Stimulated activated CD4-positive, alpha-beta T cell treated with anti-CD3 and anti-CD28 coated beads, Interleukin-15, amount 100 ng/mL, for 1 hour (primary cell): Measurements from ENCODE around the gene GJB5.
"Not testable (repeated sequence)": the region's sequence is repeated elsewhere in the genome, so short reads cannot be mapped to it uniquely, and the experiment has no call there.

Experiments used
- DNase-seq, 2 donors: peaks; one replicate each; pipeline ENCODE4 v3.0.0-alpha.2; 2020; ENCODE audit warnings: low read depth in 1 of 2, low spot score in 1 of 2

Gene GJB5

DNA sequence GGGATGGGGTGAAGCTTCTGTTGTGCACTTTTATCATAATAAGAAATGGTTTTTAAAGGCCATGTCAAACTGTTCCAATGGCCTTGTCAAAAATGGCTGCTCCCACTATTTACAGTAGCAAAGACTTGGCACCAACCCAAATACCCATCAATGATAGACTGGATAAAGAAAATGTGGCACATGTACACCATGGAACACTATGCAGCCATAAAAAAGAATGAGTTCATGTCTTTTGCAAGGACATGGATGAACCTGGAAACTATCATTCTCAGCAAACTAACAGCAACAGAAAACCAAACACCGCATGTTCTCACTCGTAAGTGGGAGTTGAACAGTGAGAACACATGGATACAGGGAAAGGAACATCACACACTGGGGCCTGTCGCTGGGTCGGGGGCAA, 18.3 kb downstream of the GJB5 start:
- DNase-seq, result not testable (repeated sequence)

DNA sequence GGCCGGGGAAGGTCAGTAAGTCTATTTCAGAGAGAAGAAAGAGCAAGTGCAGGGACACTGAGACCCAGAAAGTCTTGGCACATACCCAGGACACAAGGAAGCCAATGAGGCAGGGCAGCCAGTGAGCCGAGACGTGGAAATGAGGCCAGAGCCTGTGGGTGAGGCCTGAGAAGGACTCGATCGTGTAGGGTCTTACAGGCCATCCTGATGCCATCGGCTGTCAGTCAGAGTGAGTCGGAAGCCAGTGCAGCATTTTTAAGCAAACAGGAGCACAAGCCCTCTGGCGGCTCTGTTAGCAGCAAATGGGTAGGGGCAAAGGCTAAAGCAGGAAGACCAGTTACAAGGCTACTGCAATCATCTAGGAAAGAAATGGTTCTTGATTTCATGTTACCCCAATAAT, 20.1 kb downstream of the GJB5 start:
- DNase-seq, result no peak

DNA sequence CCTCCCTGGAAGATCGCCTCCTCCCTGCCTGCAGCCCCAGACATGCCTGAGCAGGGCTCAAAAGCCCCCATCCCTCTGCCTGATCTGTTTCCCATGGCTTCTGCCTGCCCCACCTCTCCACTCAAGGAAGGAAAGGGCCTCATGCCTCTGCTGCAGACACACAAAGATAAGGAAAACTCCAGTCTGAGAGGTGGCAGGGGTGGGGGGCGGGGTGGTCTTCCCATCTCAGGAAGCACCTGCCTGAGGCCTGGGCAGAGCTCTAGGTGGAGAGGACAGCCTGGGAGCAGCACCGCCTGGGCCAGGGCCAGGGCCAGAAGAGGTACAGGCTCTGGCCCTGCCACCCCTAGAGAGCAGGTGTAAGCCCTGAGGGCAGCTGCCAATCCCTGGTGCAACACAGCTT, 22.1 kb downstream of the GJB5 start:
- no peak for DNase-seq

DNA sequence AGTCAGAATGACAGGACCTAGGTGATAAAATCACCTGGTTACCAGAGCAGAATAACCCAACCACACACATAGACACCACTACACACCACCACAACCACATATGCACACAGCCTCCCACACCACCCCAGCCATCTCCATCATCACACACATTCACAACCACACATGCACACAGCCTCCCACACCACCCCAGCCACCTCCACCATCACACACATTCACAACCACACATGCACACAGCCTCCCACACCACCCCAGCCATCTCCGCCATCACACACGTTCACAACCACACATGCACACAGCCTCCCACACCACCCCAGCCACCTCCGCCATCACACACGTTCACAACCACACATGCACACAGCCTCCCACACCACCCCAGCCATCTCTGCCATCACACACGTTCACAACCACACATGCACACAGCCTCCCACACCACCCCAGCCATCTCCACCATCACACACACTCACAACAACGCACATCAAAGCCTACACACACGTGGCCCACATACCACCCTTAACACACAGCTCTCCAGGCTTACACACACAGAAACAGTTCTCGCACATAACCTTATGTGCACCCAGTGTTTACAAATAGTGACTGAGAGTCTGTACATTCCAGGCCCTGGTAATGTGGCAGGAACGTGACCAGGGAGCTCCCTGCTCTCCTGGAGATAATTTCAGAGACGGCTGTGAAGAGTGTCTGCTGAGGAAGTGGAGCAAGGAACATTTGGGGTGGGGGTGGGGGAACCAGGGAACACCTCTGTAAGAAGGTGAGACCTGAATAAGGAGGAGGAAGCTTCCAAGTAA, 22.9 kb downstream of the GJB5 start:
- DNase-seq, result no peak

DNA sequence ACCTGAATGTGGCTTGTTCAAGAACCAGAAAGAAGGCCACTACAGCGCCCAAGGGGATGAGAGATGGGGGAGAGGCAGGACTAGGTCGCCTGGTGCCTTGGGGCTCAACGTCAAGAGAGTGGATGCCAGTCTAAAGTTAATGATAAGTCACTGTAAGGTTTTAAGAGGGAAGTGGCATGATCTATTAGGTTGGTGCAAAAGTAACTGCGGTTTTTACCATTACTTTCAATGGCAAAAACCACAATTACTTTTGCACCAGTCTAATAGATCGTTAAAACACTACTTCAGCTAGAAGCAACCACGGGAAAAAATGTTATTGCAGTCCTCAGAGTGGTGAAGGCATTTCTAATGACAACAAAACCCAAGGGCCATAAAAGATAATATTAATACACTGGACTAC, 23.5 kb downstream of the GJB5 start:
- DNase-seq, result no peak

DNA sequence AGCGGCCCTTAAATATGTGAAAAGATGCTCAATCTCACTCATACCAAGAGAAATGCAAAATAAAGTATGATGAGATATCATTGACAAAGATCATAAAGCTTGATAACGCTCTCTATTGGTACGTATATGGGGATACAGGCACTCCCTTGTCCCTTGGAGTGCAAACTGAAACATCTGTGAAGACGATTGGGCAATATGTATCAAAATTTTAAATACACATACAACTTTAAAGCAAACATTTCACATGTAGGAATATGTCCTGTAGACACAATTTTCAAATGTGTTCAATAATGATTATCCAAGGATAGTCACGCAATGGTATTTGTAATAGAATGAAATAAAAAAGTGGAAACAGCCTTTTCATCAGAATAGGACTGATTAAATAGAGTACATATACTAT, 24.2 kb downstream of the GJB5 start:
- no peak for DNase-seq

DNA sequence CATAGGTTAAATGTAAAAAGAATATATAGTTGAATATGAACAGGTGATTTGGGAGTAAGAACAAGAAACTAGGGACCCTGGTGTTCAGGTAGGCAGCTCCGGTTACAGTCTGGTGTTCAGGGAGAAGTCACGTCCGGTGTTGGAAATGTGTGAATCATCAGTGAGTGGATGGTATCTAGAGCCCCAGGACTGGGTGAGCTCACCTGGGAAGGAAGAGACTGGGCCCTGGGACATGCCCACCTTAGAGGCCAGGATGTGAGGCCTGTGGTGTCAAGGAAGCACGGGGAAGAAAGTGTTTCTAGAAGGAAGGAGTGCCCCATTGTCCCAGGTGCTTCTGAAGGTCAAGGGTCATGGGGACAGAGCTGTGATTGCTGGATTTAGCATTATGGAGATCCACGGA, 24.7 kb downstream of the GJB5 start:
- no peak for DNase-seq

DNA sequence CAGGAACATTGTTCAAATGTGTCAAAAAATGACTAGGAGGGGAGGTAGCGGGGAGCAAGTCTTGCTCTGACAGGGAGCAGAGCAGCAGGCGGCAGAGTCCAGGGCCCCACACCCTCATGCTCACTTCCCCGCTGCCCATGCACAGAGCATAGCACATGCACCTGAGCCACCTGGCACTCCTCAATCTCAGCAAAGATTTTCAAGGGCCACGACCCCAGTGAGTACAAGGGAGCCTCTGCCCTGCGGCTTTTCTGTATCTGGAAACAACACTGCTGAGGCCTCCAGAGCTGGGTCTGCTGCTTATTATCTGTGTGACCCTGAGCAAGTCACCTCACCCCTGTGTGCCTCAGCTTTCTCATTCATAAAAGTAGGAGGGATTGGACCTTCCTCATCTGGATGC, 25.1 kb downstream of the GJB5 start:
- no peak for DNase-seq

DNA sequence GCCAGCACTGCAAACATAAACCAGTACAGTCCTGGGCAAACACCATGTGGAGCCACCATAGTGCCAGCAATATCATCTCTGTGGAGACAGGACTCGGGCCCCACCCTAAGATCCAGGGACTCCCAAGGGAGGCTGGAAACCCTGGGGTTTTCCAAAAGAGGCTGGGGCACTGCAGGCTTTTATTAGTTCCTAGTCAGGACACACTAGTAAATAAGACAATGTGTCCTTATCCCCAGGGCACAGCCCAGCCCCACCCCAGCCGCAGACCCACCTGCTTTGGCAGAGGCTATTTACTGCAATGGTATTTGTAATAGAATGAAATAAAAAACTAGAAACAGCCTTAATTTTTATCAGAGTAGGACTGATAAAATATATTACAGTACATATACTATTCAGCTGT, 25.7 kb downstream of the GJB5 start:
- no peak for DNase-seq

DNA sequence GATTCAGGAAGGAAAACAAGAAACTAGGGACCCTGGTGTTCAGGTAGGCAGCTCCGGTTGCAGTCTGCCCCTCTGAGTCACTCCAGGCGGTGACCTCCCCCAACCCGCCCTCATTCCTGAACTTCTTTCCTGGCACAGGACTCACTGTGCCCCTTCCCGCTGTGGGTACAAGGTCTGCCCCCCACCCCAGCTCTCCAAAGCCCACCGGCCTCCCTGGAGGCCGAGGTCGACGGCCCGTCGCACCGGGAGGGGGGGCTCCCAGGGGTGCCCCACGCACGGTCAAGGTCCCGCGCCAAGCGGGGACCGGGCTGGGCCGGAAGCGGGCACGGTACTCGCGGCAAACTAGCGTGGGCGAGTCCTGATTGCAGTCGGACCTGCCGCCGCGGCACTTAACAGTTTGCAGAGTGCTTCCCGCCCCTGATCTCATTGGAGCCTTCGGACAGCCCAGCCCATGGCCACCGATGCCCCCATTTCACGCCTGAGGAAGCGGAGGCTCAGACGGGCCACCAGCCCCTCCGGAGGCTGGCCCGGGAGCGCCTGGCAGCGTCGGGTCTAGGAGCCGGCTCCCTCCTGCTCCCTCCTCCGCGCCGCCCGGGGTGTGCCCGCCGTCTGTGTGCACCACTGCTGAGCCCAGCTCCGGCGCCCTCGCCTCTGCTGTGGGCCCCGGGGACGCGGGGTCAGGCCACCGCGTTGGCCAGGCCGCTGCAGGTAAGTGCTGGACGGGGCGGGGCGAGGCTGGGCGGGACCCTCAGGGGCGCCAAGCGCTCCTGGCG, 26.4 kb downstream of the GJB5 start, which contains the start of gene GJB3:
TSS of gene GJB3 (plus strand) at position 144 of the 773 bp plus-strand sequence. CDS start 3,549 bp downstream, outside the sequence.
- no peak for DNase-seq

DNA sequence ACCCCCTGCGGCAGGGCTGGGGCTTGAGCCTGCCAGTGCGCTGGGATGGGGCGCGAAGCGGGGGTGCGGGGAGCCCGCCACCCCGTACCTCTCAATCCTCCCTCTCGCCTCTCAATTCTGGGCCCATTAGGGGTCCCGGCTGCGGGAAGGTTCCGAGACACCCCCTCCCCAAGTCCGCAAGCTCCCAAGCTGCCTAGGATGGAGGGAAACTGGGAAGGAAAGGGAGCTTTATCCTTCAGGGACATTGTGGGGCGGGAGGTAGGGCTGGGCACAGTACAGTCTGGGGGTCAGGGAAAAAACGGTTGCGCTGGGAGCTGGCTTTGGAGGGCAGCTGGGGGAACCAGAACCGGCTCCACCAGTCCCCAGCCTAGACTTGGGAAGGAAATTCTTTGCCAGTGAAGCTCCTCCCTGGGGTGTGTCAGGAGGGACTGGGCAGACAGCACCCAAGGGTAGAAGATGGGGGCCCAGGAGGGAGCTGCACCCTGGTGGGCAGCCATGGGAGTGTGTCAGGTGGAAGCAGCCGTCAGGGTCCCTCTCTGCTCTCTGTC, 27.1 kb downstream of the GJB5 start:
- DNase-seq, result no peak

DNA sequence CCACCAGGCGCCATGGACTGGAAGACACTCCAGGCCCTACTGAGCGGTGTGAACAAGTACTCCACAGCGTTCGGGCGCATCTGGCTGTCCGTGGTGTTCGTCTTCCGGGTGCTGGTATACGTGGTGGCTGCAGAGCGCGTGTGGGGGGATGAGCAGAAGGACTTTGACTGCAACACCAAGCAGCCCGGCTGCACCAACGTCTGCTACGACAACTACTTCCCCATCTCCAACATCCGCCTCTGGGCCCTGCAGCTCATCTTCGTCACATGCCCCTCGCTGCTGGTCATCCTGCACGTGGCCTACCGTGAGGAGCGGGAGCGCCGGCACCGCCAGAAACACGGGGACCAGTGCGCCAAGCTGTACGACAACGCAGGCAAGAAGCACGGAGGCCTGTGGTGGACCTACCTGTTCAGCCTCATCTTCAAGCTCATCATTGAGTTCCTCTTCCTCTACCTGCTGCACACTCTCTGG, 29.9 kb downstream of the GJB5 start:
- DNase-seq, result no peak

DNA sequence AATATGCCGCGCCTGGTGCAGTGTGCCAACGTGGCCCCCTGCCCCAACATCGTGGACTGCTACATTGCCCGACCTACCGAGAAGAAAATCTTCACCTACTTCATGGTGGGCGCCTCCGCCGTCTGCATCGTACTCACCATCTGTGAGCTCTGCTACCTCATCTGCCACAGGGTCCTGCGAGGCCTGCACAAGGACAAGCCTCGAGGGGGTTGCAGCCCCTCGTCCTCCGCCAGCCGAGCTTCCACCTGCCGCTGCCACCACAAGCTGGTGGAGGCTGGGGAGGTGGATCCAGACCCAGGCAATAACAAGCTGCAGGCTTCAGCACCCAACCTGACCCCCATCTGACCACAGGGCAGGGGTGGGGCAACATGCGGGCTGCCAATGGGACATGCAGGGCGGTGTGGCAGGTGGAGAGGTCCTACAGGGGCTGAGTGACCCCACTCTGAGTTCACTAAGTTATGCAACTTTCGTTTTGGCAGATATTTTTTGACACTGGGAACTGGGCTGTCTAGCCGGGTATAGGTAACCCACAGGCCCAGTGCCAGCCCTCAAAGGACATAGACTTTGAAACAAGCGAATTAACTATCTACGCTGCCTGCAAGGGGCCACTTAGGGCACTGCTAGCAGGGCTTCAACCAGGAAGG, 30.5 kb downstream of the GJB5 start:
- no peak for DNase-seq

DNA sequence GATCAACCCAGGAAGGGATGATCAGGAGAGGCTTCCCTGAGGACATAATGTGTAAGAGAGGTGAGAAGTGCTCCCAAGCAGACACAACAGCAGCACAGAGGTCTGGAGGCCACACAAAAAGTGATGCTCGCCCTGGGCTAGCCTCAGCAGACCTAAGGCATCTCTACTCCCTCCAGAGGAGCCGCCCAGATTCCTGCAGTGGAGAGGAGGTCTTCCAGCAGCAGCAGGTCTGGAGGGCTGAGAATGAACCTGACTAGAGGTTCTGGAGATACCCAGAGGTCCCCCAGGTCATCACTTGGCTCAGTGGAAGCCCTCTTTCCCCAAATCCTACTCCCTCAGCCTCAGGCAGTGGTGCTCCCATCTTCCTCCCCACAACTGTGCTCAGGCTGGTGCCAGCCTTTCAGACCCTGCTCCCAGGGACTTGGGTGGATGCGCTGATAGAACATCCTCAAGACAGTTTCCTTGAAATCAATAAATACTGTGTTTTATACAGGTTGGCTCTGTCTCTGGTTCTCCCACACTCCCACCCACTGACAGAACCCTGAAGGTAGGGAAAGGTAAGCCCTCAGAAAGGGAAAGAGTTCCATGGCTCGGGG, 31.1 kb downstream of the GJB5 start:
- no peak for DNase-seq

DNA sequence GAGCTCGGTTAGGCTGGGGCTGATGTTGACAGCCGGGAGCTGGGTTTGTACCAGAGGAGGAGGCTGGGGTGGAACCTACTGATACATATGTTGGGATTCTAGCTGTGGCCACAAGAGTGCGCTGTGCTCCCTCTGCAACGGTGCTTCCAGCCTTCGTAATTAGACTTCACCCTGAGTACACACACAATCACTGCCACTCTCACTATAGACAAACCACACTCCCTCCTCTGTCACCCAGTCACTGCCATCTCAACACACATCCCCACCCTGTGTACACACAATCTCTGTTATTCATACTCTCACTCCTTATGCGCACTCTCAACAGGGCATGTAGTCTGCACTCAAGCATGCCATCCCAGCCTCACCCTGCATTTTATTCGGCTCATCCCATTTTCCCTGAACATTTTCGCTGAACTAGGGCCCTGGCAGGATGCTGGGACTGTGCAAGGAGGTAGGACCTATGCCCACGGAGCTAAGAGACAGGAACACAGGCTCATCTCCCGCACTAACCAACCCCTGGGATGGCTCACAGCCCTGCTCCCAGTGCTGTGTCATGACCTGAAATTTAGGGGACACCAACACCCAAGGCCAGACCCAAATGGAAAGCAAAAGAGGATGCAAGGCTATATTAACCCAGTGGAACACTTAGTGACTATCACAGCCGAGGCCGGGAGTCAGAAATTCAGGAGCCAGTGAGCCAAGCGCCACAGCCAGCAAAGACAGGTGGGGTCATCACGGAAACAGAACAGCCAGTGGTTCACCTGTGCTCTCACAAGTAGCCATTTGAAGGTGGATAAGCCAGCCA, 31.9 kb downstream of the GJB5 start:
- peak; percentile 24 to 42 for DNase-seq

DNA sequence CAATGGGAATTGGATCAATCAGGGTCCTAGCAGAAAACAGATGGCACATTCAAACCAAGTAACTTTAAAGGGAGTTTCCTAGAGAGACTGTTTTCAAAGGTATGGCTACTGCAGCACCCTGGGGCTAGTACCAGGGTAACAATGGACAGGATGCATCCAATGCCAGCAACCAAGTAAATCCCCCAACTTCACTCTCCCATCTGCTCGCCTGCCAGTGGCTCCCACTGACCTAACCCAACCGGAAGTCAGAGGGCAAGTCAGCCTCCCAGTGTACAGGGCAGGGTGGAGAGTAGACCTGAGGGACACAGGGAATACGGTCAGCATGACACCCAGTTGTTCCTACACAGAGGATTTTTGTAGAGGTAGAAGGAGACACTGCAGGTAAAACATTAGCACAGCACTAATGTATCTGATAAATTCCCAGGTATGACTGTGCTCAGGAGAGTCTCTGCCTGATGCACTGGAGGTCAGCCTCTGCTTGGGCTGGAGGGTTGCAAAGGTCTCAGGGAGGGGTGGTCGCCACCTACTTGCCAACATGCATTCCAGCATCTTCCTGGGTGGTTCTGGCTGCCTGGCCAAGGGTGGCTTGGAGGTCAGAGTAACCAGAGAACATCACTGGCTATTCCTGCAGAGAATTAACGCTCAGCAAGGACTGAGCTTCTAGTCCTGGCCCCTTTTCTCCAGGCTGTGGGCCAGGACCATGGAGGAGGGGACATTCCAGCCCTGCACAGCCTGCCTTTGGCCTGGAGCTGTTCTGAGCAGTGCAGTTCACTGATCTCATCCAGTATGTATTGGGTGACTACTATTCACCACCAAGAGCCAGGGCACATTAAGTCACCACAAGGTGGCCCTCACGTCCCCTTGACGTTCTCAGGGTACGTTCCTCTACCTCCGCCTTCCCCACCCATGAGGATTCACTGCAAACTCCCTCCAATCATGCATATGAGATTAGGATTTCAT, 32.9 kb downstream of the GJB5 start:
- DNase-seq, result no peak

DNA sequence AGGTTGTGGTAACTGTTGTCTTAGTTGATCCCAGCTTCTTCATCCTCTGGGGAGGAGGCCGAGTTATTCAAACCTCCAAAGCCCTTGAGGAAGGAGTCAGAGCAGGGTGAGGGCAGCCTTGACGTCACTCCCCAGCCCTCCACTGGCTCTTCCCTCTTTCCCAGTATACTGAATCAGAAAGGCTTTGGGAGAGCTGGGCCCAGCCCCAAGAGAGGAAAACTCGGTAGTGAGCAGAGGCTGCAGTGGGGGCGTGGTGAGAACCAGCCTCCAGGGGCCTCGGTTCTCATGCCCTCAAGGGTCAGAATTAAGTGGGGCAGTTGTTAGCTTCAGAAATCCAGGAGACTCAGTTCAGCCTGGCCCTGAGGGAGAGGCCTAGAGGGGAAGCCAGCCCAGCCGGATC, 36.1 kb downstream of the GJB5 start:
- no peak for DNase-seq

DNA sequence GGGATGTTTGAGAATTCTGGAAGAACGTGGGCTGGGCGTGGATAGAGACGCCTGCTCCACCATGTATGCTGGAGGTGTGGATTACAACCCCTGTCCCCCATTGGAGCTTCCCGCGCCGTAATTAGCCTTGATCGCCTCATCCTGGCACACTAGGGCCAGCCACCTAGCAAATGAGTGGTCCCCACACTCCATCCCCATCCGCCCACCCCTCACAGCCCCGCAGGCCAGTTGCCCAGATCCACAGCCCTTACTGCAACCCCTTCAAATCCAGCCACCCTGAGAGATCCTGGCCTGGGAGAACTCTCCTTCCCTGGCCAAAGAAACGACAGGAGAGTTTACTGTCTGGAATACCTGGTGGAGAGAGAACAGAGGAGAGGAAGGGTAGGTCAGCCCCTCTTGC, 37.6 kb downstream of the GJB5 start:
- no peak for DNase-seq
